Fibroblast of mammary gland (primary cell): ENCODE measurements around the gene PRLHR.

Source experiments
- DNase-seq: peaks from one replicate; pipeline ENCODE4 v3.0.0-alpha.2; 2010; ENCODE audit warnings: low read depth
- H3K4me3 ChIP-seq: 2 replicates; pipeline ENCODE4 v1.5.1; 2011; ENCODE audit warnings: low read depth, mild to moderate bottlenecking, low read length, moderate library complexity; ENCODE audit not compliant: control insufficient read depth
- CTCF ChIP-seq: conservative IDR thresholded peaks from 2 replicates; pipeline ENCODE4 v1.5.1; 2011; ENCODE audit warnings: low read depth, low read length, inconsistent platforms; ENCODE audit not compliant: control insufficient read depth, insufficient read depth

Gene PRLHR

GRCh38 chr10:118542745-118543144 is 52.7 kb downstream of the PRLHR start:
- no peak for DNase-seq
- no peak for TF ChIP-seq CTCF
- H3K4me3 ChIP-seq = no peak overlapping the region

- H3K4me3 ChIP-seq = no peak overlapping the region
- no peak for TF ChIP-seq CTCF
- DNase-seq = no peak
Measured at GRCh38 chr10:118542205-118542604, 53.2 kb downstream of the PRLHR start.

- no peak for TF ChIP-seq CTCF
- no peak for DNase-seq
Measured at GRCh38 chr10:118541718-118542117, 53.7 kb downstream of the PRLHR start.

More at GRCh38 chr10:118541718-118542117, 53.7 kb downstream of the PRLHR start:
- H3K4me3 ChIP-seq = no peak overlapping the region
